NCI-H2227 (cell line): Measurements from ENCODE around the gene LRRN2.

Experiments used
- DNase-seq: peaks from one replicate; lab custom pipeline; 2025; ENCODE audit not compliant: unreplicated experiment; lab: John Stamatoyannopoulos, UW

The LRRN2 gene

DNA sequence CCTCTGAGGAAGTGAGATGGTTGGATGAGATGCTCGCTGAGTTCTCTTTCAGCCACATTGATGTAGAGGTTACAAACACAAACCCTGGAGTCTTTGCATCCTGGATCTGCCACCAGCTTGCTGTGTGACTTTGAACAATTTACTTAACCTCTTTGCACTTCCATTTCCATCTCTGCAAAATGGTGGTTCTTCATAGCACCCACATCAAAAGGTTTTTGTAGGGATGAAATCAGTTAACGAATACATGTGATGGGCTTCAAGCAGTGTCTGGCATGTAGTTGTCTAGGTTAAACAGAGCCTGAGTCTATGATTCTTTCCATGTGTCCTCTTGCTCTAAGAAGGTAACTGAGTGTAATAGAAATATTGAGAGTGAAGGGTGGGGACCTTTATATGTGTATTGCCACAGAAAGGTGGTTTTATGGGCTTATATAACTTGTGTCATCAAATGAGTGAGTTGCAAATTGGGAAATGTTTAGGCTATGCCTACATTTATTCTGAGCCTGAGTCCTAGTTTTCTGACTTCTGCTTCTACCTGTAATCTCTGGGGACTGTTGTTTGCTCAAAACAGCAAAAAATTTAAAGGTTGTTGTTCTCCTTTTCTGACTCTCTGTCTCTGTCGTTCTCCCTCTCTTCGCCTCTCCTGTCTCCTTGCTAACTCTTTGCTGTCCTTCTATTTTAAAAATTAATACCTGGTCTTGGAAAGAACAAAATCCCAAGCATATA lies 27.3 kb upstream of the LRRN2 start:
- DNase-seq = no peak

DNA sequence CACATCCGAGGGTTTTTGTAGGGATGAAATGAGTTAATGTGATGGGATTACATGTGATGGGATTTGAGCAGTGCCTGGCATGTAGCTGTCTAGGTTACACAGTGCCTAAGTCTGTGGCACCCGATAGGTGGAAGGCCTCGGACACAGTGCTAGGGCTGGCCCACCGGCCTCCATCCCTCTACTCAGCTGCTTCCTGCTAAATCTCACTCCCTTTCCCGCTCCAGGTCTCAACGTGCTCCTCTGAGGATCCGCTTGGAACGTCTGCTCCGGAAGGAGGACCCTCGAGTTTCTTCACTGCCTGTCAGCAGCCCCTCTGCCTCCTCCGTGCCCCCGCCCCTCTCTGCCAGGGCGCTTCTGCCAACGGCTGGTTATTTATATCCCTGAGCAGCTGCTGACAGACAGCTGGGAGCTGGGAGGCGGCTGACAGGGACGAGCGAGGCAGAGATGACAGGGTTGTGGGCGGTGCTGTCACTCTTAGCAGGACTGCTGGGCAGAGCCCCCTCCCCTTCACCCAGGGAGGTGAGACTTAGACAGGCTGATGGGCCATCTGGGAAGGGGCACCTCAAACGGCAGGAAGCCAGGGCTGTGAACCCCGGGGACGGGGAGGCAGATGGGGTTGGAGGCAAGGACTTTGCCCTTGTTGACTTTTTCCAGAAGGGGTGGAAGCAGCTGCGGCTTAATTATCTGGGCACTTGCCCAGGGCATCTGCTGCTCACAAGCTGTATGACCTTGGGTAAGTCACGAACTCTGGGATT lies 26.6 kb upstream of the LRRN2 start:
- DNase-seq = peak; percentile 80

DNA sequence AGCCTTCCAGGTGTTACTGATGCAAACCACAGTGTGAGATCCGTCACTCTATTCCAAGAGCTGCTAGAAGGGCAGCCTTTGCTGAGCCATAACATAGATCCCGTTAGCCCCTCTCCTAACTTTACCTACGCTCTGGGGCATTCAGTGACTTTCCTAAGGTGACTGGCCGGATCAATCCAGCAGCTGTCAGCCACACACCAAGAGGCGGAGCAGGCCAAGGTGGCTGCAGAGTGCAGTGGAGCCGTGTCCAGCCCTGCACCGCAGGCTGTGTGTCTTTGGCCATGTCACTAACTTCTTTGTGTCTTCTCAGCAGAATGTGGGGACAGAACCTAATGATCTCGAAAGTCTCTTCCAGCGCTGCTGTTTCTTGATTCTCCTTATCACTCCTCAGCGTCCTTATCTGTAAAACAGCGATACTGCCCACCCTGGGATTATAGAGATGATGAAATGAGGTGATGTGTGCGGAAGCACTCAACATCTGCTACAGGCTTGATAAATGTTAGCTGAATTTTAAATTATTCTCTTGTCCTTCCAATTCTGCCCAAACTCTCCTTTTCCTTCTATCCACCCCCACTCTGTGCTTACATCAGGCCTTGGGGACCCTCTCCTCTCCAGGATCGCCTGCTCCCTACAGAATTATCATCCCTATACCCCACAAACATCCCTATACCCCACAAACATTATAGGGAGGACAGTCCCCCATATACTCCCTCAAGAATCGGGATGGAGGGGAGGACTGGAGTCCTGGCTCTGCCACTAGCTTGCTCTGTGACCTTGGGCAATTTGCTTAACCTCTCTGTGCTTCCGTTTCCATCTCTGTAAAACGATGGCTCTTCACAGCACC lies 25.8 kb upstream of the LRRN2 start:
- DNase-seq = no peak

DNA sequence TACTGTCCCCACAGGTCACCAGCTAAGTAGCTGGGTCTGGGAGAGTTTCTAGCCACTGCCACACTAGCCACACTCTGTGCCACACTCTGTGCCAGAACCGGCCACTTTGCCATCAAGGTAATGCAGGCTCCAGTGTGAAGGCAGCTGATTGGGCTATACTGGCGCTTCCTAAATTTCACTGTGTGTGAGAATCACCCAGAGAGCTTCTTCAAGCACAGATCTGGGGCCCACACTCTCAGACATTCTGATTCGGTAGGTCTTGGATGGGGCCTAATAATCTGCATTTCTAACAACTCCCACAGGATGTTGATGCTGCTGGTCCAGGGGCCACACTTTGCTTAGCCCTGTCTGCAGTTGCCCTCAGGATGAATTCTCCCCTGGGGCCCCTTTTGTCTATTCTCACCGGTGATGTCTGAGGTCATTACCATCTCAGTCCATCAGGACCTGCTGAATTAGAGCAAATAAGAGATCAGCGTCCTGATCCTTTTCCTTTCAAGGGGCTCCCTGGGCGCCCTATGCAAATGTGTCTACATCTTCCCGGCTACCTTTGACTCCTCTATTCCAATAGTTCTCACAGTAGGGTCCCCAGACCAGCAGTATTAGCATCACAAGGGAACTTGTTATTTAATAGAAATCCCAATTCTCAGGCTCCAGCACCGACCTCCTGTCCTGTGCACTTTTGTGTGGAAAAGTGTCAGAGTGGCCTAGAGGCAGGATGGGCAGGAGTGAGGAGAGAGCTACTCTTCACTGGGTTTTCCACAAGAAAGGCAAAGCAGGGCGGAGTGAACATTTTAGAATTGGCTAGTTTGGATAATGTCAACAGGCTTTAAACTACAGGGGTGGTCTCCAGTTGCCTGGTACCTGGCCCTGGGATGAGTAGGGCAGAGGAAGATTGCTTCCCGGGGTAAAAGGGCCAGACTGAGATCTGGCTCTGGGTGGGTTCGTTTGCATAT lies 24.7 kb upstream of the LRRN2 start:
- no peak for DNase-seq

DNA sequence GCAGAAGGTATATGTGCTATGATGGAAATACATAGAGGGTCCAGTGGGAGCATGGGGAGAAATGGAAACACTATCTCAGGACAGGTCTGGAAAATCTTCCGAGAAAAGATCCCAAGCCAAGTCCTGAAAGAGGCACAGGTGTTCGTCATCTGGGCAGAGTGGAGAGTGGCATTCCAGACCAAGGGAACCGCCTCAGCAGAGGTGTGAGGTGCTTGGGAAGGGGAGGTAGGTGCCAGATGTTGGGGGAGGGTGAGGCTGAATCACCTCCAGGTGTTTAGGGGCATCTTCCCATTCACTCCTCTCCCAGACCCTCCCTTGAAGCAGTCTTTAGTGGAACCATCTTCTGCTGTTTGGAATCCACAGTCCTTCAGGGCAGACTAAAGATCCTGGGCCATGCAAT lies 23.5 kb upstream of the LRRN2 start:
- DNase-seq = no peak

DNA sequence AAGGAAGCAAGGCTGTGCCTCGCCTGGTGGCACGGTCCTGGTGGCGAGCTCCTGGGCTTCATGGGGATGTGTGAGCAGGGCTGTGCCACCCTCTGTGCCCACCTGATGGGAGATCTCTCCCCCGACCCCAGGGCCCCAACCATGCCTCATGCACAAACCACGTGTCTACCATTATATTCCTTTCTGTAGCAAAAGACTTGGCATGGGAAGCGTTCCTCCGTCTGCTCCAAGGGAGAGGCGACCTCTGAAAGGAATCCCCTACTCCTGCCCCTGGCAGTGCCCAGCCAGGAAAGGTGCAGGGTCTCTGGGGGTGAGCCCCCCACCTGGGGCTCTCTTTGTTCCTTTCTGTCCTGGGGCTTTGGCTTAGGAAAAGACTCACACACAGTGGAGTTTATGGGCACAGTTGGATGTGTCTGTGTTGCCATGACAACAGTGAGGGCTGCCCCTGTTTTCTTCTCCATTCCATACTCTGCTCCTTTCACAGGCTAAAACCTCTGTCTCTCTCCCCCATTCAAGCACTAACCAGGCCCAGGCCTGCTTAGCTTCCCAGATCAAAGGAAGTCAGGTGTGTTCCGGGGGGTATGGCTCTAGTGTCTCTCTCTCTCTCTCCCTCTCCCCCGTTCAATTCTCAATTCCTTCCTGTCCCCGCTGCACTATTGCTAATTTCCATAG lies 21.4 kb upstream of the LRRN2 start:
- peak; percentile 81 for DNase-seq

DNA sequence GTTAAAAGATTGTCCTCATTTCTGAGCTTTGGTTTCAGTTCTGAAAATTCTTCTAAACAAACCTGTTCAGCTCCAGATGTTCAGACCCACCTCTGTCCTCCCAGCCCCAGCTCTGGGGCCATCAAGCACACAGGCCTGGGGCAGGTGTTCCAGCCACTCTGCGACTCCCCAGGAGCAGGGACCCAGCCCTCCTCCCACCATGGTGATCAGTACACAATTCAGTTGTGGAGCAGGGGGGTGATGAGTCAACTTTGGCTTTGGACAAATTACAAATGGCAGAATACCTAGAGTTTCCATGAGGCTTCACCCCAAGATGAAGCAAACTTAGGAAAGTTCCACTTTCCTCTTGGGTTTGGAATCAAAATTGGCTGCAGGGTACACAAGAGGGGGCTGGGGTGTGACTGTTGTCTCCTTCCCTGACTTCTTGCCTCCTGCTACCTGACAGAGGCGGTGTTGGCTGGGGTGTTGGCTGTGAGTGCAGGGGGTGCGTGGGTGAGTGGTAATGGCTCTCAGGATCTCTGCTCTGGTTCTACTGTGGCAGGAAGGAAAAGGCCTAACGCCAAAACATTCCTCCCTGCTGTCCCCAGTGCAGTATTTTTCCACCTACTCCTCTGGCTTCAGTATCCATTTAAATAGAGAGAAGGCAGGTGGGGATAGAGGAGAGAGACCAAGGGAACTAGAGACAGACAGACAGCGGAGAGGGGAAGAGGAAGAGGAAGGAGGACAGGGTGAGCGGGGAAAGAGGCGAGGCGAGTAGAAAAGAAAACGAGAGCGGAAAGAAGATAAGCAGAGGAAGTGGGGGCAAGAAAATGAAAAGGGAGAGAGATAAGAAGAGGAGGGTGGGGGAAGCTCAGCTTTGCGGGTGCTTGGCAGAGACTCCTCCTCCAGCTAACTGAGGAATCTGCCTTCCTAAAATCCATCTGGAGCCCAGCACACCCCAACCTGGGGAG lies 20.6 kb upstream of the LRRN2 start:
- no peak for DNase-seq

DNA sequence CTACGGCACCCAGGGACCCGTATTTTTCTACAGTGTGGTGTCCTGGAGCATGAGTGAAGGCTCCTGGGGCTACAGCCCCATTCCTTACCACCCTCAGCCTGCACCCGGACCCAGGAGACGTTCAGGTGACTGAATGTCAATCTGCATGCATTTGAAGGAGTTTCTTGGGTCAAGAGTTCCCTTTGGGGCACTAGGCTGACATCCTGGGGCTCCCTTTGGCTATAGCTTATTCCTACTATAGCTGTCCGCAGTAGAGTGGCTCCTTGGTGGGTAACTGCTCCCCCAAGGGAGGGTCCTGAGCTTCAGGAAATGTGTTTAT lies 19.9 kb upstream of the LRRN2 start:
- no peak for DNase-seq

DNA sequence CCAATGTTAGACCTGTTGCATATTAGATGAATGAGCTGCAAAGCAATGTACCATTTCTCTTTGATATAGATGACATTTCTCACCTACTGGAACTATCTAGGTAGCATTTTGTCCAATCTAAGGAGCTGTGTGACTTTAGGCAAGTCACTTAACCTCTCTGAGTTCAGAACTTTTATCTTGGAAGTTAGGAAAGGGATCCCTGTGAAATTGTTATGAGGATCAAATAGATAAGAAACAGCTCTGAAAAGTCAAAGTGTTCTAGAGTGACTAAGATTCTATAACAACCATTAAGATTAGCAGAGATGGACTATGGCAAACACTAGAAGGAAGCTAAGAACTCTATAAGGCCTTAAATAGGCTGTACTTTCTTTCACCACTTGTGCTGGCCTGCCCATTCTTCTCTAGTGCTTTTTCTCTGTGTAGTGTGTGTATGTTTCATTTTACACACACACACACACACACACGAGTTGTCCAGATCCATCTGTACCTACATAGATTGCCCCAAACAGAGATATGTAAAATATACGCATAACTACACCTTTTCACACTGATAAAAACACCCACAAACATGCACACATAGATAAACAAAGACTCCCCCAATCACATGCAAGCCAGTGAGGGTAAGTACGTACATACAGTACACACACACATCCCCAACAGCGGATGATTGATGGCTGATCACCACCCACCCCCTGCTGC lies 19.4 kb upstream of the LRRN2 start:
- DNase-seq = no peak

DNA sequence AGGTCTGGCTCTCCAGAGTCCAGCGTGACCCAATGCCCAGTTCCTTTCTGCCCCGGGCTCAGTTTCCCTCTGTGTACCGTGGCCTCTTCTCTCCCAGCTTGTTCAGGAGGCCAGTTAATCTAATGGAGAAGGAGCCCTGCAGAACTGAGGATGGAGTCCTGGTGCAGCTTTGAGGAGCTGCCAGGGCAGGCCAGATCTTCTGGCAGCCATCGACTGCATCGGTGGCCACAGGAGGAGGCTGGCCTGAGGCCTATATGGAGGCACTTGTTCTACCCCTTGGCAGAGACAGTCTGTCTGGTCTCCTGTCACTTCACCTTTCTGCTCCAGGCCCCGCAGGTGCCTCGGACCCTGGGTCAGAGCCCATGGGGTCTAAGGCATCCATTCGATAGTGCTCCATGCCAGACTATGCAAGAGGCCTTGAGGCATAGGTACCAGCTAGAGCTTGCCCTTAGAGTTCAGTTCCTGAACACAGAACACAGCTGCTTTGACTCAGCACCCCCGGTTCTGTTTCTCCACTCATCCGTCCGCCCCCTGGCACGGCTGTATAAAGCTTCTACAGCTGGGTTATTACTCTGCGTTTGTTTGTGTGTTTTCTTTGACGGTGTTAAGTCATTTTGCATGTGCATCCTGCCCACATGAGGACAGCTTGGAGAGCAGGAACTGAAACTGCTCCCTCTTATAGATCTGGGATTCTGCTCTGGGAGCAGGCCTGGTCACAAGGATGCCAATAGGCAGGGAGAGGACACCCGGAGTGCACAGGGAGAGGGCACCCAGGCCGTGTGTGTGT lies 18.5 kb upstream of the LRRN2 start:
- no peak for DNase-seq

DNA sequence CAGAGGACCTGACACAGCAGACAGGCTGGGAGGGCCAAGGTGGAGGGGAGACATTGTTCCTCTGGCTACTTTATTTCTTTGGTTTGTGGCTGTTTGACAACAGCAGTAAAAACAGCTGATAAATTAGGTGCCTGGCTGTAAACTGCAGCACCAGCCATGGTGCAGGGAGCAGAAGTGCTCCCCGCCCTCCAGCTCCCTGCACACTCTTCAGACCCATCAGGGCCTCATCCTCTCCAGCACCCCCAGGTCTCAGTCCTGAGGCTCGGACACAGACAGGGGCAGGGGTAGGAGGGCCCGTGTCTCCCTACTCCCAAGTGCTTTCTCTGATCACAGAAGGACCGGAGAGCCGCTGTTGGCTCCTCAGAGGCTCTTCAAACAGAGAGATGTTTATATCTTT lies 17.7 kb upstream of the LRRN2 start:
- DNase-seq = no peak

DNA sequence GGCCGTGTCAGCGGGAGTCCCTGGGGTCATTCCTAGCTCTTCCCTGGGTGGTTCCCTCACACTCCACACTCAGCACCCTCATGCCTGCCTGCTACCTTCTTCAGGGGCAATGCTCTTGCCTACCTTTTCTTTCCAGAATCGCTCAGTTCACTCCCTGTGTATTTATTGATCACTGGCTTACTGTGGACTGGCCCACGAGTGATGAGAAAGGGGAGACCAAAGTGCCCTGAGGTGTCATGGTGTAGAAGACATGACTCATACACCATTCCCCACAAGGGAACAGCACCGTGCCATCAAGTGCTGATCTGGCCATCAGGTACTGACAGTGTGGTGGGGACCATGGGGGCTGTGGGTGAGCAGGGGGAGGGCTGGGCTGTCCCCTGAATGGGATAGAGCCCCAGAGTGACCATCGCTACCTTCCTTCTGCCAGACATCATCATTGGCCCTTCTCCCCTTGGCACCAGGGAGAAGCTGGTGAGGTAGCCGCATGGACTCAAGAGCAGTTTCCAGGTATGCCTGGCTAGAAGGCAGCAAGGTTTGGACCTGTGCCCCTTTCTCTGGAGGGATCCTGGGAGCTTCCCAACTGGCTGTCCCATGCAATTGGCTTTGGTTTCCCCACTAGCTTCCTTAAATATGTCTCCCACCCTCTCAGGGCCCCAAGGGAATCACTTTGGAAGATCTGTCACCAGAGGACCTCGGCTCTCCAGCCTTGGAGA lies 17.2 kb upstream of the LRRN2 start:
- no peak for DNase-seq

DNA sequence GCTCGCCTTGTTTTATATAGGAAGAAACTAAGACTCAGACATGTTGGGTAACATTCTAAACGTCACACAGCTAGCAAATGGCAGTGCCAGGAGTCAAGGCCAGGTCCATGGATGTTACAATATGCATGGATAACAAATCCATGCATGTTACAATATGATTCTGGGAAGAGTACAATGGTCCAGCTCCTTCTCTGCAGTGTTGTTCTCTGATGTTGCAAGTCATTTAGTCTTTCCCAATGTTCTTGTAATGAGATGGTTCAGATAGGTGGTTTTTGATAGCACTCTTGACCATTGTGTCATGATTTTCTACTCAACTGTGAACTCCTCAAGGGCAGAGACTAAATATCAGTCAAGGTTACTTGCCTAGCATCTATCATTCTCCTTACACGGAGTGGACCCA lies 15.7 kb upstream of the LRRN2 start:
- DNase-seq = no peak

DNA sequence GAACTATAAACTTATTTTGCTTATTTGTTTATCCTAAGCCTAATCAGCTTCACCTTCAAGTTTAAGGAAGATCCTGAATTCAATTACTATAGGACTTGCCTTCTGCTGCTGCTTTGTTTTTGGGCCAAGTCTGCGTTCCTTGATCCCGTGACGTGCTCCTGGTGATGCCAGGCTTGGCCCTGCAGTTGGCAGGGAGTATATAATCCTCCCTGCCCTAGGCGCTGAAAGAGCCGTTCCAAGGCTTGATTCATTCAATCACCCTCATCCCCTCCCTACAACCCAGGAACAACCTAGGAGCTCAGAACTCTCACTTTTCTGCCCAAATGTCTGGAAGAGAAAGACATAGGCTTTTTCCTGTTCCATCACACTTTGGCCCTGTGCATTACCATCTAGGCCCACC lies 12.4 kb upstream of the LRRN2 start:
- no peak for DNase-seq

DNA sequence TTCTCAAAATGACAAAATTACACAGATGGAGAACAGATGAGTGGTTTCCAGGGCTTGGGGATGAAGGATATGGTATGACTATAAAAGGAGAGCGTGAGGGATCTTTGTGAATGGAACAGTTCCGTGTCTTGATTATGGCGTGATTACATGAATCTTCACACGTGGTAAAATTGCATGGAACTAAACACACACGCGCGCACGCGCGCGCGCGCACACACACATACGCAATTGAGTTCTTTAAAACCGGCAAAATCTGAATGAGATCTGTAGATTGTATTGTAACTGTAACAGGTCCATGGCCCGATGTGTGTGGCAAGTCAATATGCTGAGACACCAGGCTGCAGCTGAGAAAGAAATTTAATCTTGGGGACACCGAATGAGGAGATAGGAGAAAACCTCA lies 11.1 kb upstream of the LRRN2 start:
- DNase-seq = no peak

DNA sequence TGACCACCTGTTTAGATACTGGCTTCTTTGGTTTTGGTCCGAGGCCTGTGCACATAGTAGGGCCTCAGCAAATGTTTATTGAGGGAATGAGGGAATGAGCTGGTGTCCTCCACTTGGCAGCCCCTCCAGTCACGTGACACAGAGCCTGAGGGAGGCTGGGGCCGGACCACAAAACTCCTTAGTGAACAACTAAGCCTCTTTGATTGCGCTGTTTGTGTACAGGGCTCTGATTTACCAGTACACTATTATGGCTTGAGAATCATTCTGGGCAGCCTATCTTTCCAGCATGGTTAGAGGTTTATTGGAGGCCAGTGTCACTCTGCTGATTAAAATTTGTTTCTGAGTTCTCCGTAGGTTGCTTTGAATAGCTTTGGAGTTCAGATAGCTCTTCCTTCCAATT lies 10.2 kb upstream of the LRRN2 start:
- DNase-seq = no peak

DNA sequence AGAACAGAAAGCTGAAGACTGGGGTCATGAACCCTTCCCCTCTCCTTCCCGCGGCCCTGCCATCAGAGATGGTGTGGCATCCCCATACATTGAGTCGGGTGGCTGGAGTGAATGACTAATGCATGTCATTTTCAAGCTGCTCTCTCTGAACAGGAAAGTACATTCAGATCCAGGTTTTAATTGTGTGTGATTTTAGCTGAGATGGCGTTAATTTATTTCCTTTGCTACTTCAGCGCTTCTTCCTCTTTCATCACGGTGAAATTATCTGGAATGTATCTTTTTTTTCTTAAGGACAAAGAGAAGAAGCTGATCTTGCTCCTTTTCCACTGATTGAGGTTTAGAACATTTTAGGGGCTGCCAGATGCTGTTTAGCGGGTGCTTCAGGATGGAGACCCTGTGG lies 8.6 kb upstream of the LRRN2 start:
- DNase-seq = no peak
